Skin epidermis (tissue), 12 donors: ENCODE data around the gene AVPR2.

ENCODE experiments used
- H3K27ac ChIP-seq, 21 experiments: fragments of 200-600 bp; sonication (generic) in 11 of 21; one replicate each; pipeline ENCODE4 v1.5.0; 2020; ENCODE audit warnings: mild to moderate bottlenecking in 3 of 21, inconsistent platforms in 2 of 21, moderate library complexity in 2 of 21
- H3K4me3 ChIP-seq, 7 experiments: fragments of 200-600 bp; sonication (generic) in 2 of 7; one replicate each; pipeline ENCODE4 v1.5.0; 2020; ENCODE audit warnings: inconsistent platforms in 2 of 7, mild to moderate bottlenecking in 2 of 7, moderate library complexity in 1 of 7

The AVPR2 gene

DNA sequence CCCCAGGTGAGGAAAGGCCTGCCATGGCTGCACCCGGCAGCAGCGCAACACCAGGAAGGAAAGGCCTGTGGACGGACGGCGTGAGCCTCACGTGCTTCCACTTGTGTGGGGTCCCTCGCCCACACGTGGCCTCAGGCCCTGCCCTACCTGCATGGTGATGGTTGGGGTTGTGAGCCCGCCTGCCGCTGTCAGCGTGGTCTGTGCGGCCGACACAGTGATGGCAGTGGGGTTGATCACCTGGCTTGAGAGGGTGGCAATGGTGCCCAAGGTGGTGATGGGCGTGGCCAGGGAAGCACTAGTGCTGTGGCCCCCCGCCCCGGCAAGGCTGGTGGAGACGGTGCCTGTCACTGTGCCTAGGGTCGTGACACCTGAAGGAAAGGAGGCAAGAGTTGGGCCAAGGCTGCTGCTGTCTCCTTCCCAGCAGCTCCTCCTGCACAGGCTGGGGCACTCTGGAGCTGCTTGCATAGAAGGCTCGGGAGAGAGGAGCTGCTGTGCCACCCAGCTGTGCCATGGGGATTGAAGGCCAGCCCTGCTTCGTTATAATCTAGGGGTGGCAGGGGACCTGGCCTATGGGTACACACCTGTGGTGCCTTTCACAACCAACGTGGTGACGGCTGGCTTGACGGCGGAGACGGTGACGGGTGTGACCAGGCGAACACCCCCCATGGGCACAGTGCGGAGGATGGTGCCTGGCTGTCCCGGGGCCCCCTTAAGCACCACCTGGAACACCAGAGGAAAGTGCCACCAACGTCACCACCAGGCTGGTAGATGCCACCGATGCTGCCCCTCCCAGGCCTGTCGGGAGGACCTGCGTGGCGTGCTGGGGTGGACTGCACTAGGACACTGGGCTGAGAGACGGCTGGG lies 51.8 kb downstream of the AVPR2 start:
- no peak overlapping the region for H3K27ac ChIP-seq
- H3K4me3 ChIP-seq: no peak overlapping the region
